SJSA1 (cell line): Measurements from ENCODE around the gene CDK5RAP1. TPM values are rescaled to one million over a fixed set of nuclear protein-coding genes. Genes with fewer than 3 reads are reported as not detected.
"Not testable (repeated sequence)": the region's sequence is repeated elsewhere in the genome, so short reads cannot be mapped to it uniquely, and the experiment has no call there.

ENCODE experiments used
- DNase-seq, 2 experiments: peaks; one replicate each; pipeline ENCODE4 v3.0.0-alpha.2; 2015 to 2020; ENCODE audit warnings: low spot score in 2 of 2, low read depth in 1 of 2
- H3K27ac ChIP-seq: fragments of 250-450 bp; sonication (Bioruptor Pico); 2 replicates; pipeline ENCODE4 v1.5.1; 2020; ENCODE audit warnings: mild to moderate bottlenecking, moderate library complexity
- H3K27me3 ChIP-seq: fragments of 250-450 bp; sonication (Bioruptor Pico); replicated peaks from 2 replicates; pipeline ENCODE4 v1.5.1; 2020; ENCODE audit warnings: mild to moderate bottlenecking, moderate library complexity
- H3K36me3 ChIP-seq: fragments of 250-450 bp; sonication (Bioruptor Pico); 2 replicates; pipeline ENCODE4 v1.5.1; 2020; ENCODE audit warnings: mild to moderate bottlenecking
- H3K4me1 ChIP-seq: fragments of 250-450 bp; sonication (Bioruptor Pico); replicated peaks from 2 replicates; pipeline ENCODE4 v1.6.1; 2021; ENCODE audit warnings: mild to moderate bottlenecking
- H3K4me3 ChIP-seq: fragments of 250-450 bp; sonication (Bioruptor Pico); 2 replicates; pipeline ENCODE4 v1.5.1; 2020; ENCODE audit warnings: mild to moderate bottlenecking
- H3K9me3 ChIP-seq: fragments of 250-450 bp; sonication (Bioruptor Pico); replicated peaks from 2 replicates; pipeline ENCODE4 v1.5.1; 2020; ENCODE audit warnings: mild to moderate bottlenecking
- total RNA-seq: library from RNA; depleted of rRNA; stranded (reverse); fragments of >200 nt; shearing (Covaris generic); gene quantifications from 2 replicates; pipeline ENCODE4 v1.2.3, GENCODE V29; 2014

Gene CDK5RAP1
- total RNA-seq, 1 experiment from 2014 or later = 35.6 TPM

DNA sequence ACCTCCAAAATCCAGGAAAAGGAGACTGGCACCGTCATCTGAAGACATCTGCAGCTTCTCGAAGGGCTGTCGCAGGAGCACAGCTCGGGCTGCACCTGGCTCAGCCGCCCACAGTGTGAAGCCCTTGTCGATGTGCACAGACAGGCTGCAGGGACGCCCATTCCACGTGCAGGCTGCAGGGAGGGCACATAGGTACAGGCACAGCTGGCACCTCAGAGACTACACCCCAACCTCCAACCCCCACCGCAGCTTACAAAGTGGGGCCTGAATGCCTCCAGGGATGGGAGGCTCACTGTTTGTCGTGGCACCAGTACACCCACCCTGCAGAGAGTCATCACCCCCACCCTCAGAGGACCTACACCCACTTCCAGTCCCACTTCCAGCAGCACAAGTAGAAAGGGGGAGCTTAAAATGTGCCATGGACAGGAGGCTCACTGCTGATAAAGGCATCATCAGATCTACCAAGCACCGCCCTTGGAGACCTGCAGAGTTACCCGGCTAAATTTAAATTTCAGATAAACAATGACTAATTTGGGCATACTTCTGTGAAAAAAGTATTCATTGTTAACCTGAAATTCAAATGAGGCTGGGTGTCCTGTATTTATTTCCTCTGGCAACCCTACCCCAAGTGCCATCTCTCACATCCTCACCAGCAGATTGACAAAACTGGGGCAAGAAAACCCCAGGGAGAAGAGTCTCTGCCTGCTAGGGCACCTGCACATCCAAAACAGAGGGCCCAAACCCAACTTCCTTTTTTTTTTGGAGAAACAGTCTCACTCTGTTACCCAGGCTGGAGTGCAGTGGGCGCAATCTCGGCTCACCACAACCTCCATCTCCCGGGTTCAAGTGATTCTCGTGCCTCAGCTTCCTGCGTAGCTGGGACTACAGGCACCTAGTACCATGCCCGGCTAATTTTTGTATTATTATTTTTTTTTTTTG is 7.7 kb upstream of the CDK5RAP1 start:
- no peaks in the 10 kb centered on the region for H3K27me3 ChIP-seq
- peaks cover 29% of the 10 kb centered on the region for H3K36me3 ChIP-seq
- H3K4me1 ChIP-seq = peaks cover 26% of the 10 kb centered on the region
- H3K27ac ChIP-seq = no peak overlapping the region
- H3K9me3 ChIP-seq = 0 out of 2 replicates have a peak, but pooled peaks cover 4% of the 10 kb centered on the region
- DNase-seq = no peak
- H3K4me3 ChIP-seq = no peak overlapping the region

DNA sequence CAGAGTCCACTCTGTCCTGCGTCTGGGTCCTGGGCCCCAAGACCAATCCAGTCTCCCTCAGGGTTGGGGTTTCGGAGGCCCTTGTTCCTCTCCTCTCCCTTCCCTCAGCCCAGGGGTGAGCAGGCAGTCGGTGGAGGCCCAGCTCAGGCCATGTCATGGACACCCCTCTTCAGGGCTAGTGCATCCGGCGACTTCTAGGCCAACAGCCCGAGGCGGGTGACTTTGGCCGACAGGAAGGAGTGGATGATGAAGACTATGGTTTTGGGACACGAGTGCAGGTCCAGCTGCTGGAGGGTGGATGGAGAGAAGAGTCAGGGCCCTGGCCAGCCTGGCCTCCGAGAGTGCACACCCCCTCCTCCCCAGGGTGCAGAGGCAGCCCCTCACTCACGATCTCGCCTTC is 7.0 kb upstream of the CDK5RAP1 start:
- peaks cover 29% of the 10 kb centered on the region for H3K36me3 ChIP-seq
- DNase-seq = no peak
- H3K27me3 ChIP-seq = no peaks in the 10 kb centered on the region

DNA sequence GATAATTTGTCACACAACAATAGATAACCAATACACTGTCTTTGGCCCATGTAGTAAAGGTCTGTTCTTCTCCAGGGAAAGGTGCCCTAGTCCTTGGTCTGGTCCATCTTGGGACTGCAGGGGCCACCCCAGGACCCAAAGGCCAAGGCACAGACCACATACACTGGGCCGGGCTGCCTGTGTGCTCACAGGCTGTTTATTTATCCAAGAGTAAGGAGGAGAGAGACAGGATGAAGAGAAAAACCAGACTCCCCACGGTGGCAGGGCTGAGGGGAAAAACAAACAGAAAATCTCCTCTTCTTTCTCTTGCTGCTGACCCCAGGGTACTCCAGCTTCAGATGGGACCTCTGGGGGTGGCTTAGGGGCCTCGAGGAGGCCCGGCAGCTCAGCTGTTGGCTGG is 6.5 kb upstream of the CDK5RAP1 start:
- DNase-seq = peak in 1 of 2 experiments; percentile 54
- H3K27ac ChIP-seq = peak overlapping the region; percentile 75
- 0 out of 2 replicates have a peak, but pooled peaks cover 4% of the 10 kb centered on the region for H3K9me3 ChIP-seq
- peaks cover 29% of the 10 kb centered on the region for H3K36me3 ChIP-seq
- H3K4me3 ChIP-seq = no peak overlapping the region
- H3K4me1 ChIP-seq = peaks cover 26% of the 10 kb centered on the region
- no peaks in the 10 kb centered on the region for H3K27me3 ChIP-seq

More for the DNA sequence above, 7.0 kb upstream of the CDK5RAP1 start:
- peak overlapping the region; percentile 75; the same call in 1 of the 2 replicates for H3K27ac ChIP-seq
- no peak overlapping the region for H3K4me3 ChIP-seq
- H3K4me1 ChIP-seq = peaks cover 26% of the 10 kb centered on the region
- 0 out of 2 replicates have a peak, but pooled peaks cover 4% of the 10 kb centered on the region for H3K9me3 ChIP-seq

DNA sequence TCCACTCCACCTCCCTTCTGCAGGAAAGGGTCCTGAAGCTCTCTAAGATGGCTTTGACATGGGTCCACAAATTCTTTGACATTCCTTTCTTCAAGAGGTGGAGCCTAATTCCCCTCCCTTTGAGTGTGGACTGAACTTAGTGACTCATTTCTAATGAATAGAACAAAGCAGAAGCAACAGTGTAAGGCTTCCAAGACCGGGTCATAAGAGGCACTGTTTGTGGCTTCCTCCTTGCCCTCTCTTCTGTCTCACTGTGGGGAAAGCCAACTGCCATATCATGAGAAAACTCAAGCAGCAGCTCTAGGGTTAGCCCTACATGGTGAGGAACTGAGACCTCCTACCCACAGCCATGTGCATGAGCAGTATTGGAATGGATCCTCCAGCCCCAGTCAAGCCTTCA is 5.9 kb upstream of the CDK5RAP1 start:
- H3K36me3 ChIP-seq = peaks cover 26% of the 10 kb centered on the region
- no peaks in the 10 kb centered on the region for H3K27me3 ChIP-seq
- DNase-seq = peak; percentile 59 to 72
- peaks cover 26% of the 10 kb centered on the region for H3K4me1 ChIP-seq
- H3K9me3 ChIP-seq = 0 out of 2 replicates have a peak, but pooled peaks cover 4% of the 10 kb centered on the region
- peak overlapping the region; percentile 75 for H3K27ac ChIP-seq
- no peak overlapping the region for H3K4me3 ChIP-seq

DNA sequence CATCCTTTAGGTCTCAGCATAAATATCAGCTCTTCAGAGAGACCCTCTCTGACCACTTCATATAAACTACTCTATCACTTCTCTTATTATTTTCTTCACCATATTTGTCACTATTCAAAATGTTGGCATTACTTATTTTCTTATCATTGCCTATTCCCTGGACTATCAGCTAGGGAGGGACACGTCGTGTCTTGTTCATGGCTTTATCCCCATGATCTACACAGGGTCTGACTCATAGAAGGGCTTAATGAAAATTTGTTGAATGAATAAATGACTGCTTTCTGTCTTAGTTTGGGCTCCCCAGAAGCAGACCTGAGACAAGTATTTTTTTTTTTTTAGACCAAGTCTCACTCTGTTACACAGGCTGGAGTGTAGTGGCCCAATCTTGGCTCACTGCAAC is 3.0 kb upstream of the CDK5RAP1 start:
- 0 out of 2 replicates have a peak, but pooled peaks cover 4% of the 10 kb centered on the region for H3K9me3 ChIP-seq
- no peak for DNase-seq
- no peak overlapping the region for H3K27ac ChIP-seq
- H3K36me3 ChIP-seq = peaks cover 10% of the 10 kb centered on the region; the same call in 1 of the 2 replicates
- no peak overlapping the region for H3K4me3 ChIP-seq
- H3K4me1 ChIP-seq = peaks cover 37% of the 10 kb centered on the region
- H3K27me3 ChIP-seq = no peaks in the 10 kb centered on the region

DNA sequence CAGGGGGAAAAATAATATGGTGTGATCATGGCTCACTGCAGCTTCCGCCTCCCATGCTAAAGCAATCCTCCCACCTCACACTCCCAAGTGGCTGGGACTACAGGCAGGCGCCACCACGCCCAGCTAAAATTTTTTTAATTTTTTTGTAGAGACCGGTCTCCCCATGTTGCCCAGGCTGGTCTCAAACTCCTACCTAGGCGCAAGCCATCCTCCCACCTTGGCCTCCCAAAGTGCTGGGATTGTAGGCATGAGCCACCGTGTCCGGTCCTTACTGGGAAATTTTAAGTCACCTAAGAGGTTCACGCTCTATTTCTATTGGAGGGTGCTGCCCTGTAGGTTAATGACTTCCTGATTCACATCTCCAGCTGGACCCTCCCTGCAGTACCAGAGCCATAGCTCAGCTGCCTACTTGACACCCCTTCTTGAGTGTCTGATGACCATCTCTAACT is 626 bp upstream of the CDK5RAP1 start:
- Histone ChIP-seq H3K4me1 (peaks cover 14% of the 10 kb centered on the region), H3K36me3 (peaks cover 3% of the 10 kb centered on the region; the same call in 1 of the 2 replicates), H3K27me3 (no peaks in the 10 kb centered on the region), H3K9me3 (no peaks in the 10 kb centered on the region), H3K4me3 (peak overlapping the region; percentile 64), H3K27ac (no peak overlapping the region)
- no peak for DNase-seq

DNA sequence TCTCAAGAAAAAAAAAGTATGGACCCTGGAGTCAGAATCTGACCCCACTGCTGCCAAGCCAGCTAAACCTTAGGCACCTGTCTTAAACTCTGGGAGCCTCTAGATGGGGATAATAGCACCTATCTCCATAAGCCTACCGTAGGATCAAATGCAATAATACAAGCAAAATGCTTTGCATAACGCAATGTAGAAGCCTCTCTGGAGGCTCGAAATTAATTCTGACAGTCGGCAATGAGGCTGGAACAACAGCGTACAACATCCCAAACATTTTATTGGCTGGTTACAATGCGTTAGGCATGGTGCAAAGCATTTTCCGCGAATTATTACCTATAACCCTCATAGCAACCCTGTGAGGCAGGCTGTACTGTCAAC is 521 bp downstream of the CDK5RAP1 start:
- H3K4me3 ChIP-seq = peak overlapping the region; percentile 64
- H3K4me1 ChIP-seq = peaks cover 12% of the 10 kb centered on the region
- no peaks in the 10 kb centered on the region for H3K9me3 ChIP-seq
- DNase-seq = no peak
- H3K27ac ChIP-seq = no peak overlapping the region
- peaks cover 9% of the 10 kb centered on the region; the same call in 1 of the 2 replicates for H3K36me3 ChIP-seq
- no peaks in the 10 kb centered on the region for H3K27me3 ChIP-seq

DNA sequence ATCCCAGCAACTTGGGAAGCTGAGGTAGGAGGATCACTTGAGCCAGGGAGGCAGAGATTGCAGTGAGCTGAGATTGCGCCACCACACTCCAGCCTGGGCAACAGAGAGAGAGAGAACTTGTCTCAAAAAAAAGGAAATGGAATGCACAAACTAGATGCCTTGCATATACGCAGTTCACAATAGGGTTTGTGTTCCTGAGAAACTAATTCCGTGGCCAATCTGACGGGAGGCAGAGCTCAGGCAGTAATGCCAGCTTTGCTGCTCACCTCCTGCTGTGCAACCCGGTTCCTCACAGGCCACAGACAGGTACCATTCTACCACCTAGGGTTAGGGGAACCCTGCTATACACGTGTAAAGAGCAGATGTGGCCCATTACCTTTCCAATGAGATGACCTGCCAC is 1.4 kb downstream of the CDK5RAP1 start:
- no peak overlapping the region for H3K27ac ChIP-seq
- H3K36me3 ChIP-seq = peaks cover 13% of the 10 kb centered on the region
- no peaks in the 10 kb centered on the region for H3K27me3 ChIP-seq
- H3K4me1 ChIP-seq = peaks cover 12% of the 10 kb centered on the region
- no peaks in the 10 kb centered on the region for H3K9me3 ChIP-seq
- no peak for DNase-seq
- no peak overlapping the region for H3K4me3 ChIP-seq

DNA sequence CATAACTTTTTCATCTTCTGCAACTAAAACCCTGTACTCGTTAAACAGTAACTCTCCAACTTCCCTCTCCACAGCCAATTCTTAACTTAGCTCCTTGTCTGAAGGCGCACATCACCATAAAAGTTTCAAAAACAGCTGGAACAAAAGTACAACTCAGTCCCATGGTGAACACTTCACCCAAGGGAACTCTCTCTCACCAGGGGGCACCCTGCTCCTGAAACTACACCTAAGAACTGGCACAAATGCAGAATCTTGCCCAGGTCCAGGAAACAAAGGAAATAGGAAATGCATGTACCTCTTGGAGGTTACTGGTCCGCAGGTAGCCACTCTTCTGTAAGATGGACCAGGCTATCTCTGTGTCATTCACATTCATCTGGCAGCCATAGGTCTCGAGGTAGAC is 6.6 kb downstream of the CDK5RAP1 start:
- no peaks in the 10 kb centered on the region for H3K9me3 ChIP-seq
- H3K27me3 ChIP-seq = no peaks in the 10 kb centered on the region
- H3K36me3 ChIP-seq = peaks cover 48% of the 10 kb centered on the region
- peaks cover 17% of the 10 kb centered on the region for H3K4me1 ChIP-seq
- no peak overlapping the region for H3K27ac ChIP-seq
- DNase-seq = no peak
- H3K4me3 ChIP-seq = no peak overlapping the region

DNA sequence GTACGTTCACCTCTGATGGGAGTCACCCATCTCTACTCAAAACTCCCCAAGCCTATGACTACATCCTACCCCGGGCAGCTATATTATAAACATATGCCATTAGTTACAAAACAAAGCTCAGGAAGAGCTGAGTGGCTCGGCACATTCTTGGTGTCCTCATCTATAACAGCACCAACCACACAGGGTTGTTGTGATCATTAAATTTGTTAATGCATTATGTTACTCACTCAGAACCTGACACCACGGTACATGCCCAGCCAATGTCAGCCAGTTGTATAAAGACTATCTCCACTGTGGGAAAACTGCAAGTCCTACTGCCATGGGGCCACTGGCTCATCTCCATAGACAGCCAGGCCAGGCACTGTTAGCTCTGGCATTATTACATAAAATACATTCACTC is 7.7 kb downstream of the CDK5RAP1 start:
- H3K27ac ChIP-seq = no peak overlapping the region
- peaks cover 17% of the 10 kb centered on the region for H3K4me1 ChIP-seq
- H3K4me3 ChIP-seq = no peak overlapping the region
- H3K9me3 ChIP-seq = no peaks in the 10 kb centered on the region
- no peak for DNase-seq
- H3K27me3 ChIP-seq = no peaks in the 10 kb centered on the region
- peaks cover 48% of the 10 kb centered on the region for H3K36me3 ChIP-seq

DNA sequence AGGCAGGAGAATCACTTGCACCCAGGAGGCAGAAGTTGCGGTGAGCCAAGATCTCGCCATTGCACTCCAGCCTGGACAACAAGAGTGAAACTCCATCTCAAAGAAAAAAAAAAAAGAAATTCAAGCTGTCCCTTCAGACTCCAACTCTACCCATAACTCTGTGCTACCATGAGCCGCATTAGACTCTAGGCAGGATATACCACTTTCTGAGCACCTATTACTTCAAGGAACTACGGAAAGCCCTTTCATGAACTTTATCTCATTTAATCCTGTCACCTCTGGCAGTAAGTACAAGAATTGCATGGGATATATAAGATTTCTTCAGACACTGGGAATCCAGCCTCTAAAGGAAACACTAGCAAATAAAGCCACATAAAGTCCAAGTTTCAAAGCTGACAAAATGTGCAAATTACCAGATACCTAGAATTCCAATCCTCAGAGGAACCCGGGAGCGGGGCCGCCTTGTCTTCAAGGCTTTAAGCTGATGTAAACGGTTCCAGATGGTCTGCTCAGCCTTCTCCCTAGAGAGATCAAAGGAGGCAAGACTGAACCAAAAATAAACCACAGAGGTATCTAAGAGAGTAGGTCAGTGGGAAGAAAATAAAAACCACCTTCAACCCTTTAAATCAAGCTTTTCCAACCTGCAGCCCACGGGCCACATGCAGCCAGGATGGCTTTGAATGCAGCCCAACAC is 9.4 kb downstream of the CDK5RAP1 start:
- Histone ChIP-seq H3K27ac (peak overlapping the region; percentile 23; the same call in 1 of the 2 replicates), H3K4me1 (peaks cover 17% of the 10 kb centered on the region), H3K9me3 (no peaks in the 10 kb centered on the region), H3K36me3 (peaks cover 46% of the 10 kb centered on the region), H3K27me3 (no peaks in the 10 kb centered on the region), H3K4me3 (no peak overlapping the region)
- peak; percentile 71 to 76 for DNase-seq

DNA sequence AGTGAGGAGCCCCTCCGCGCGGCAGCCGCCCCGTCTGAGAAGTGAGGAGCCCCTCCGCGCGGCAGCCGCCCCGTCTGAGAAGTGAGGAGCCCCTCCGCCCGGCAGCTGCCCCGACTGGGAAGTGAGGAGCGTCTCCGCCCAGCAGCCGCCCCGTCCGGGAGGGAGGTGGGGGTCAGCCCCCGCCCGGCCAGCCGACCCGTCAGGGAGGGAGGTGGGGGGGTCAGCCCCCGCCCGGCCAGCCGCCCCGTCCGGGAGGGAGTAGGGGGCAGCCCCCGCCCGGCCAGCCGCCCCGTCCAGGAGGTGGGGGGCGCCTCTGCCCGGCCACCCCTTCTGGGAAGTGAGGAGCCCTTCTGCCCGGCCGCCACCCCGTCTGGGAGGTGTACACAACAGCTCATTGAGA is 12.0 kb downstream of the CDK5RAP1 start:
- H3K36me3 ChIP-seq = peaks cover 55% of the 10 kb centered on the region

DNA sequence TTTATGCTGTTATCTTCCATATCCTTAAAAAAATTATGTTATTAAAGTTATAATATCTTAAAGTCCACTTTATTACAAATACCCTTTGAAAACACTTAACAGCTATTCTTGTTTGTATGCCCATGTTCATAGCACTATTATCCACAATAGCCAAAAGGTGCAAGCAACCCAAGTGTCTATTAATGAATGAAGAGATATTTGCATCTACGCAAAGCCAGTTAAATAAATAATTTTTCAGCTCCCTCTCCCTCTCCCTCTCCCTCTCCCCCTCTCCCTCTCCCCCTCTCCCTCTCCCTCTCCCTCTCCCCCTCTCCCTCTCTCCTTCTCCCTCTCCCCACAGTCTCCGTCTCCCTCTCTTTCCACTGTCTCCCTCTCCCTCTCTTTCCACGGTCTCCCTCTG is 13.1 kb downstream of the CDK5RAP1 start:
- no peak overlapping the region for H3K4me3 ChIP-seq
- no peak overlapping the region for H3K27ac ChIP-seq
- no peak for DNase-seq
- peaks cover 17% of the 10 kb centered on the region for H3K4me1 ChIP-seq
- H3K27me3 ChIP-seq = no peaks in the 10 kb centered on the region
- peaks cover 52% of the 10 kb centered on the region for H3K36me3 ChIP-seq
- no peaks in the 10 kb centered on the region for H3K9me3 ChIP-seq

More for the DNA sequence above, 12.0 kb downstream of the CDK5RAP1 start:
- not testable (repeated sequence) for H3K4me3 ChIP-seq, DNase-seq, H3K27me3 ChIP-seq, H3K27ac ChIP-seq, H3K9me3 ChIP-seq
- peaks cover 17% of the 10 kb centered on the region for H3K4me1 ChIP-seq

DNA sequence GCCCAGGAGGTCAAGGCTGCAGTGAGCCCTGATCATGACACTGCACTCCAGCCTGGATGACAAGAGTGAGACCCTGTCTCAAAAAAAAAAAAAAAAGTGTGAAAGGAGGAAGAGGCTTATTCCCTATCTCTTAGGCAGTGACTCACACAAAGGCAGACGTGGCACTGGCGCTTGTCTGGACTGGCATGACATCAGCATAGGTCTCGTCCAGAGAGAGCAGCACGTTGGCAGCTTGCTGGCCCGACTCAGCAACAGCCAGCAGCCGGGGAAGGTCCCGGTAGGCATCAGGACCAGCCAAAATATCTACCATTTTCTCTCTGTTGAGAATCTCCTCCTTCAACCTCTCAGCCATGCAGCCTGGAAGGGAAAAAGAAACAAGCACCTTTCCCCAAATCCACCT is 14.1 kb downstream of the CDK5RAP1 start:
- peaks cover 50% of the 10 kb centered on the region for H3K36me3 ChIP-seq
- H3K9me3 ChIP-seq = no peaks in the 10 kb centered on the region
- no peak overlapping the region for H3K4me3 ChIP-seq
- no peaks in the 10 kb centered on the region for H3K27me3 ChIP-seq
- no peak for DNase-seq
- peaks cover 8% of the 10 kb centered on the region for H3K4me1 ChIP-seq
- no peak overlapping the region for H3K27ac ChIP-seq
